WTC11 (cell line): ENCODE results near the gene PAK6. TPM values are rescaled to one million over a fixed set of nuclear protein-coding genes. Genes with fewer than 3 reads are reported as not detected.

Experiments used
- ATAC-seq: fragments of 200-7000 bp; cut with Tn5 transposase; 2 replicates; pipeline ENCODE4 v1.10.0; 2021; ENCODE audit warnings: mild to moderate bottlenecking, moderate library complexity
- CTCF ChIA-PET: fragments of 300-600 bp; sonication (Branson Sonifier 250); formaldehyde crosslinking; loops from one replicate; lab custom pipeline; 2021; ENCODE audit warnings: antibody characterized with exemption; lab: Charles Lee
- POLR2A ChIA-PET: fragments of 350-600 bp; sonication (Branson Sonifier 250); formaldehyde crosslinking; loops from one replicate; lab custom pipeline; 2021; ENCODE audit warnings: antibody characterized with exemption; lab: Charles Lee
- DNase-seq: peaks from one replicate; pipeline ENCODE4 v3.0.0; 2021; ENCODE audit warnings: low spot score
- H3K27ac Mint-ChIP-seq: 2 replicates; pipeline ENCODE4 v1.8.0; 2021; ENCODE audit warnings: mixed read lengths
- H3K27me3 Mint-ChIP-seq: 2 replicates; pipeline ENCODE4 v1.8.0; 2021; ENCODE audit warnings: low read depth, mild to moderate bottlenecking, moderate library complexity, mixed read lengths
- H3K36me3 Mint-ChIP-seq: 2 replicates; pipeline ENCODE4 v1.8.0; 2021; ENCODE audit warnings: mixed read lengths
- H3K4me1 Mint-ChIP-seq: 2 replicates; pipeline ENCODE4 v1.8.0; 2022; ENCODE audit warnings: mixed read lengths
- H3K4me3 Mint-ChIP-seq: 2 replicates; pipeline ENCODE4 v1.8.0; 2021; ENCODE audit warnings: mild to moderate bottlenecking, moderate library complexity, mixed read lengths
- H3K9me3 Mint-ChIP-seq: 2 replicates; pipeline ENCODE4 v1.8.0; 2021; ENCODE audit warnings: mixed read lengths
- AR ChIP-seq: fragments of 250-450 bp; sonication (Bioruptor Pico); IDR thresholded peaks from 2 replicates; pipeline ENCODE4 v1.9.0; 2021; ENCODE audit warnings: mild to moderate bottlenecking
- ARID4B ChIP-seq: sonication (generic); formaldehyde crosslinking; IDR thresholded peaks from 2 replicates; pipeline ENCODE4 v1.8.0; 2023; ENCODE audit warnings: missing genetic modification reagents, mild to moderate bottlenecking, borderline replicate concordance
- EMX1 ChIP-seq: fragments of 250-450 bp; sonication (Bioruptor Pico); IDR thresholded peaks from 2 replicates; pipeline ENCODE4 v1.8.0; 2021; ENCODE audit warnings: mild to moderate bottlenecking
- ERG ChIP-seq: fragments of 250-450 bp; sonication (Bioruptor Pico); IDR thresholded peaks from 2 replicates; pipeline ENCODE4 v1.8.0; 2021; ENCODE audit warnings: mild to moderate bottlenecking
- MXD4 ChIP-seq: fragments of 250-450 bp; sonication (Bioruptor Pico); IDR thresholded peaks from 2 replicates; pipeline ENCODE4 v1.8.0; 2021; ENCODE audit warnings: mild to moderate bottlenecking, moderate library complexity, borderline replicate concordance
- RORB ChIP-seq: fragments of 250-450 bp; sonication (Bioruptor Pico); IDR thresholded peaks from 2 replicates; pipeline ENCODE4 v1.9.0; 2021; ENCODE audit warnings: mild to moderate bottlenecking
- SMAD3 ChIP-seq: sonication (generic); formaldehyde crosslinking; IDR thresholded peaks from 2 replicates; pipeline ENCODE4 v1.8.0; 2022; ENCODE audit warnings: missing genetic modification reagents, mild to moderate bottlenecking, borderline replicate concordance
- TEAD1 ChIP-seq: sonication (generic); formaldehyde crosslinking; IDR thresholded peaks from 2 replicates; pipeline ENCODE4 v1.8.0; 2022; ENCODE audit warnings: mild to moderate bottlenecking, missing genetic modification reagents
- TEAD4 ChIP-seq: sonication (generic); formaldehyde crosslinking; IDR thresholded peaks from 2 replicates; pipeline ENCODE4 v1.8.0; 2022; ENCODE audit warnings: mild to moderate bottlenecking, missing genetic modification reagents
- ZNF396 ChIP-seq: fragments of 250-450 bp; sonication (Bioruptor Pico); IDR thresholded peaks from 2 replicates; pipeline ENCODE4 v1.8.0; 2021; ENCODE audit warnings: mild to moderate bottlenecking, moderate library complexity, borderline replicate concordance
- ZNF416 ChIP-seq: fragments of 250-450 bp; sonication (Bioruptor Pico); IDR thresholded peaks from 2 replicates; pipeline ENCODE4 v1.9.0; 2021; ENCODE audit warnings: mild to moderate bottlenecking, inconsistent platforms
- total RNA-seq: library from RNA; stranded (reverse); gene quantifications from 3 replicates; pipeline ENCODE4 v1.2.3, GENCODE V29; 2021
- TF ChIP-seq, protein P1 (sequence below): sonication (generic); formaldehyde crosslinking; IDR thresholded peaks from 2 replicates; pipeline ENCODE4 v1.8.0; 2022; ENCODE audit warnings: missing genetic modification reagents

The PAK6 gene
- total RNA-seq, 1 experiment from 2014 or later: 11.7 TPM

DNA sequence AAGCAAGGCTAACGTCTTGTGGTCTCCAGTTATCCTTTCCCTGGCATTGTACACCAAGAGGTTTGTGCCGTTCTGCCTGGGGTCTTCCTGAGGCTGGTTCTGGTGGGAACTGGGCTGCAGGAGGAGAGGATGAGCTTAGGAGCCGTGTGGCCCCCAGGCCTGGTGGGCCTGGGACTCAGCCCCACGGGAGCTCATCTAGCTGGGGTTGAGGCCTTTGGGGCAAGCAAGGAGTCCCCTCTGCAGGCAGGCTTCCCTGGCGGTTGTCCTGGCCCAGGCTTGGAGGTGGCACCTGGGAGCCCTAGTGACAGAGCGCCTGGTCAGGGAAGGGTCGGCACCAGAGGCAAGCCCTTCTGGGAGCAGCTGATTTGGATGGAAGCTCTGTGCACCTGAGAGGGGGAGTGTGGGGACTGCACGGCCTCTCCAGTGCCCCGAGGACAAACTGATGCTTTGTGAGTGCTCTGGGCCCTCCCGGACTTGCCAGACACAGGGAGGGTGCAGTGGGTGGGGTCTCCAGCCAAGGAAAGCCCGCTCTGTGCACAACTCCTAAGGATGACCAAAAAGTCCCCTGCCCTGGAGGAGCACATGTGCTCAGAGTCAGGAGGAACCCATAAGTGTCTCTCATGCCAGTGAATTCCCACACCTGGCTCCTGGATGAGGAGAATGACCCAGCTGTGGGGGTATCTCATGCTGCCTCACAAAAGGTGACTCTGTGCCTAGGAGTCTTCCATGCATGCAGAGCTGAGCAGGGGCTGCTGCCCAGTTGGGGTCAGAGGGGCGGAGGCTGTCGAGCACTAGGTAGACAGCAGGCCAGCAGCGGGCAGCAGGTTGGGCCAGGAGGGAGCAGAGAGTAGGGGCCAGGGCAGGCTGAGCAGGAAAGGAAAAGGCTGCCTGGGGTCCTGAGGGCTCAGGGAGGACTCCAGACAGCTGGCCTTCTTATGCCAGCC lies 2.7 kb downstream of the PAK6 start:
- TF ChIP-seq MXD4 (CRISPR knock-in tag) (no peak), ERG (CRISPR knock-in tag) (no peak), ZNF396 (CRISPR knock-in tag) (no peak), TEAD4 (no peak)
- TF ChIP-seq, protein P1, sequence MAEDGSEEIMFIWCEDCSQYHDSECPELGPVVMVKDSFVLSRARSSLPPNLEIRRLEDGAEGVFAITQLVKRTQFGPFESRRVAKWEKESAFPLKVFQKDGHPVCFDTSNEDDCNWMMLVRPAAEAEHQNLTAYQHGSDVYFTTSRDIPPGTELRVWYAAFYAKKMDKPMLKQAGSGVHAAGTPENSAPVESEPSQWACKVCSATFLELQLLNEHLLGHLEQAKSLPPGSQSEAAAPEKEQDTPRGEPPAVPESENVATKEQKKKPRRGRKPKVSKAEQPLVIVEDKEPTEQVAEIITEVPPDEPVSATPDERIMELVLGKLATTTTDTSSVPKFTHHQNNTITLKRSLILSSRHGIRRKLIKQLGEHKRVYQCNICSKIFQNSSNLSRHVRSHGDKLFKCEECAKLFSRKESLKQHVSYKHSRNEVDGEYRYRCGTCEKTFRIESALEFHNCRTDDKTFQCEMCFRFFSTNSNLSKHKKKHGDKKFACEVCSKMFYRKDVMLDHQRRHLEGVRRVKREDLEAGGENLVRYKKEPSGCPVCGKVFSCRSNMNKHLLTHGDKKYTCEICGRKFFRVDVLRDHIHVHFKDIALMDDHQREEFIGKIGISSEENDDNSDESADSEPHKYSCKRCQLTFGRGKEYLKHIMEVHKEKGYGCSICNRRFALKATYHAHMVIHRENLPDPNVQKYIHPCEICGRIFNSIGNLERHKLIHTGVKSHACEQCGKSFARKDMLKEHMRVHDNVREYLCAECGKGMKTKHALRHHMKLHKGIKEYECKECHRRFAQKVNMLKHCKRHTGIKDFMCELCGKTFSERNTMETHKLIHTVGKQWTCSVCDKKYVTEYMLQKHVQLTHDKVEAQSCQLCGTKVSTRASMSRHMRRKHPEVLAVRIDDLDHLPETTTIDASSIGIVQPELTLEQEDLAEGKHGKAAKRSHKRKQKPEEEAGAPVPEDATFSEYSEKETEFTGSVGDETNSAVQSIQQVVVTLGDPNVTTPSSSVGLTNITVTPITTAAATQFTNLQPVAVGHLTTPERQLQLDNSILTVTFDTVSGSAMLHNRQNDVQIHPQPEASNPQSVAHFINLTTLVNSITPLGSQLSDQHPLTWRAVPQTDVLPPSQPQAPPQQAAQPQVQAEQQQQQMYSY (CRISPR knock-in tag): no peak
- ChIA-PET CTCF (interaction anchor here (1.0 to 7.6 kb wide), 6 partner anchors 13 to 182 kb away, joined by 3 to 153 read pairs (median 23); no protein-coding TSS in a partner anchor), POLR2A (interaction anchor here (0.6 kb wide), 1 partner anchor 11 kb away, joined by 4 read pairs; no protein-coding TSS in a partner anchor)
- Mint-ChIP-seq H3K36me3 (no peaks in the 10 kb centered on the region), H3K4me1 (peaks cover 26% of the 10 kb centered on the region), H3K27ac (no peak overlapping the region), H3K4me3 (no peak overlapping the region), H3K27me3 (no peaks in the 10 kb centered on the region), H3K9me3 (no peaks in the 10 kb centered on the region)
- ATAC-seq (no peak), DNase-seq (no peak)

GRCh38 chr15:40242213-40242599 lies 3.3 kb downstream of the PAK6 start:
- no peak for DNase-seq
- TF ChIP-seq RORB (CRISPR knock-in tag) (no peak), ARID4B (CRISPR knock-in tag) (no peak), SMAD3 (CRISPR knock-in tag) (no peak), AR (no peak), EMX1 (no peak), TEAD1 (CRISPR knock-in tag) (no peak), ZNF416 (CRISPR knock-in tag) (no peak)
- Mint-ChIP-seq H3K27ac (no peak overlapping the region), H3K36me3 (no peaks in the 10 kb centered on the region), H3K27me3 (no peaks in the 10 kb centered on the region), H3K4me1 (peaks cover 26% of the 10 kb centered on the region), H3K4me3 (no peak overlapping the region), H3K9me3 (no peaks in the 10 kb centered on the region)
- no peak for ATAC-seq
- POLR2A ChIA-PET: no interaction called here
- CTCF ChIA-PET: interaction anchor here (1.0 to 7.6 kb wide), 6 partner anchors 13 to 183 kb away, joined by 3 to 153 read pairs (median 13); no protein-coding TSS in a partner anchor
